GM12865 (cell line): Measurements from ENCODE around the gene KRT33B.

Source experiments
- DNase-seq: peaks from one replicate; pipeline ENCODE4 v3.0.0; 2010; ENCODE audit warnings: low read depth
- H3K4me3 ChIP-seq: 2 replicates; pipeline ENCODE4 v1.5.1; 2011; ENCODE audit warnings: mild to moderate bottlenecking, low read depth, low read length, control low read depth
- TF ChIP-seq, protein P1 (sequence below): IDR thresholded peaks from 2 replicates; pipeline ENCODE4 v1.5.1; 2011; ENCODE audit warnings: low read length, control low read depth, low read depth, inconsistent platforms; ENCODE audit not compliant: insufficient read depth; ENCODE audit errors: missing control alignments

Gene KRT33B

DNA sequence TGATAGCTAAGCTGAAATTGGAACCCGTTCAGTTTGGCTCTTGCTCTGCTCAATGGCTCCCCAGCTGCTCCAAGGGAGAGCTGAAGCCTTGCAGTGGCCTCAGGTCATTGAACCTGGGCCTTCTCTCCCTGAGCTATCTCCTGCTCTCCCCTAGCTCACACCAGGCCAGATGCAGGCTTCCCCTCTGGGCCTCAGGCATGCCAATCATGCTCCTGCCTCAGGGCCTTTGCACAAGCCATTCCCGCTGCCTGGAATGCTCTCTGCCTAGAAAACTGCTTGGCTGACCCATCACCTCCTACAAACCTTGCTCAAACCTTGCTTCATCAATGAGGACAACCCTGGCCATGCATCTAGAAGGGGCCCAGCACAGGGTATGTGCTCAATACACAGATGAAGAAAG lies 37.4 kb downstream of the KRT33B start:
- TF ChIP-seq, protein P1, sequence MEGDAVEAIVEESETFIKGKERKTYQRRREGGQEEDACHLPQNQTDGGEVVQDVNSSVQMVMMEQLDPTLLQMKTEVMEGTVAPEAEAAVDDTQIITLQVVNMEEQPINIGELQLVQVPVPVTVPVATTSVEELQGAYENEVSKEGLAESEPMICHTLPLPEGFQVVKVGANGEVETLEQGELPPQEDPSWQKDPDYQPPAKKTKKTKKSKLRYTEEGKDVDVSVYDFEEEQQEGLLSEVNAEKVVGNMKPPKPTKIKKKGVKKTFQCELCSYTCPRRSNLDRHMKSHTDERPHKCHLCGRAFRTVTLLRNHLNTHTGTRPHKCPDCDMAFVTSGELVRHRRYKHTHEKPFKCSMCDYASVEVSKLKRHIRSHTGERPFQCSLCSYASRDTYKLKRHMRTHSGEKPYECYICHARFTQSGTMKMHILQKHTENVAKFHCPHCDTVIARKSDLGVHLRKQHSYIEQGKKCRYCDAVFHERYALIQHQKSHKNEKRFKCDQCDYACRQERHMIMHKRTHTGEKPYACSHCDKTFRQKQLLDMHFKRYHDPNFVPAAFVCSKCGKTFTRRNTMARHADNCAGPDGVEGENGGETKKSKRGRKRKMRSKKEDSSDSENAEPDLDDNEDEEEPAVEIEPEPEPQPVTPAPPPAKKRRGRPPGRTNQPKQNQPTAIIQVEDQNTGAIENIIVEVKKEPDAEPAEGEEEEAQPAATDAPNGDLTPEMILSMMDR, result no peak
- no peak overlapping the region for H3K4me3 ChIP-seq
- no peak for DNase-seq

- DNase-seq, result no peak
- H3K4me3 ChIP-seq, result no peak overlapping the region
- TF ChIP-seq, protein P1, result no peak
Observed at GRCh38 chr17:41331606-41332005, 38.0 kb downstream of the KRT33B start.

DNA sequence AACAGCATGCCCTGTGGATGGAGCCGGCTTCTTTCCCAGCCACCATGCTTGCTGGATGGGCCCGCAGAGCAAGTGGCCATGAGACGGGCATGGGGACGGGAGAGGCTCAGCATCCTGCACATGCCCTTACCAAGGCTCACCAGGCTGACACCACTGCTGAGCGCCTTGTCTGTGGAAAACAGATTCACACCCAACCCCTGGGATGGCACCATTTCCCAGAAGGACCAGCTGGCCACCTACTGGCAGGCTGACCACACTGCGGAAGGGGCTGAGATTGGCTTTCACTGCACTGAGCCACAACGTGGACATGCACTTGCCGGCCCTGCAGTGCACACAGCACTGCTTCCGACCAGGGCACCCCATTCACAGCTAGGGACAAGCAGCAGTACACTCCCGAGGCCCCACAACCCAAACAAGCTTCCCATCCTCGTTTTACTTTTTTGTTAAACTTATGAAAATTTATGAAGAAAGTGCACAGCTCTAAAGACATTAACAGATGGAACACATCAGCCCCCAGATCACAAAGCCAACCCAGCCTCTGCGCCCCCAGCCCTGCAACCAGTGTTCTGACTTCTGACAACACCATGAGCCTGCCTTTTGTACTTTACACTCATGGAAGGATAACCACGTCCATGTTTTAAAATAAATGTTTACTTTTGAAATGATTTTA lies 40.2 kb downstream of the KRT33B start:
- no peak overlapping the region for H3K4me3 ChIP-seq
- TF ChIP-seq, protein P1, result no peak
- no peak for DNase-seq

DNA sequence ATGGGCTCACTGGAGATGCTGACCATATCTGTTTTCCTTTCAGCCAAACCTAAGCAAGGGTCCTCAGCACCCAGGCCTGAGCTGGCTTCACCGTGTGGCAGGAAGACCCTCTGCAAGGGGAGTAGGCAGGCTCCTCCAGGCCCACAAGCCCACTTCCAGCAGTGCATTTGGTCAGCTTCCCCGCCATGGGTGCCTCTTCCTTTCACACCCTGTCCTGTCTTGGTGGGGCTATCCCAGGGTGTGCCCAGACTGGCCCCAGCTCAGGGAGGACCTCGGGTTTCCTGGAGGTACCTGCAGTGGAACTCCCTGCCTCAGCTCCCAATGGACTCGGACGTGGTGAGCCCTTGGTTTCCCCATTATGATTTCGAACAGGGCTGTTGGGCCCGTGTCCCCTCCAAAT lies 41.4 kb downstream of the KRT33B start:
- no peak overlapping the region for H3K4me3 ChIP-seq
- no peak for DNase-seq
- TF ChIP-seq, protein P1, result no peak

GRCh38 chr17:41327411-41328120 lies 42.0 kb downstream of the KRT33B start:
- DNase-seq, result no peak
- H3K4me3 ChIP-seq, result no peak overlapping the region
- TF ChIP-seq, protein P1, result no peak

DNA sequence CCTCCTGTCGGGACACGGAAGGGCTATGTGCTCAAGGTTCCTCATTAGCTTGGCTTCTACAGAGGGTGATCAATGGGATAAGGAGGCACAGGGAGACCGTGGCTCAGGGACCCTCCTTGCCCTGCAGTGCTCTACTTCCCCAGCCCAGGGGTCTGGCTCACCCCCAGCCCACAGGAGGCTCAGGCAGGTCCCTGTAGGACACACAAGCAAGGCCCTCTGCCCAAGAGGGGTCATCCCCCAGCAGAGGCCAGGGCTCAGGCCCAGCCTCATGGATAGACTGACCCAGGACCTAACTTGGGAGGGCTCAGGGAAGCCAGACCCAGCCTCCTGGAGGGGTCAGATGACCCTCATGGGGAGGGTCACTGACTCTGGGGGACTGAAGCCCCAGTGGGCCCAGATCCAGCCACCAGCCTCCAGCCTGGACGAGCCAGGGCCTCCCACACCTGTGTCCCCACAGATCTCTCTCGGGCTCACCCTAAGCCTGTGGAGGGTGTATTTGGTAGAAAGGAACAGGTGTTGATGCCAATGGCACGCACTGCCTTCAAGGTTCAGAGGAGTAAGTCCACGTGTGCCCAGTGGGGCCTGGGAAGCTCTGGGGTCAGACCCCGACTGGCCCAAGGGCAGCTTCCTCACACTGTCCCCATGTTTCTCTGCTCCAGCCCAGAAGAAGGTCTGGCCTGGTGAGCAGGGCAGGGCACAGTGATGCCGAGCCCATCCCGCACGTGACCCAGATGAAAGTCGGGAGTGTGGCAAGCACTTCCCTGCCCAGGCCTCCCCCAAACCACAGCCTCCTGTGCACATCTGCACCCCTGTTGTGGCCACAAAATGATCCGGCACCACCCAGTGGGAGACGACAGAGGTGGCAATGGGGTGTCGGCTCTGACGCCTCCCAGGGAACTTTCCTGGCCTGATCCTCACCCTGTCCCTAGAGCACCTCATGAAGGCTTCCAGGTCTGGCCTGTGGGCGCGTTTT lies 43.2 kb downstream of the KRT33B start:
- no peak overlapping the region for H3K4me3 ChIP-seq
- DNase-seq, result no peak
- TF ChIP-seq, protein P1, result no peak
